Measurements from ENCODE around the gene TCF7L2.

Gene TCF7L2

GRCh38 chr10:113041324-113041723 is 91.3 kb downstream of the TCF7L2 start:
- CTCF ChIA-PET, result interaction anchor here (1.2 kb wide), 1 partner anchor 51 kb away, joined by 3 read pairs; no protein-coding TSS in a partner anchor

DNA sequence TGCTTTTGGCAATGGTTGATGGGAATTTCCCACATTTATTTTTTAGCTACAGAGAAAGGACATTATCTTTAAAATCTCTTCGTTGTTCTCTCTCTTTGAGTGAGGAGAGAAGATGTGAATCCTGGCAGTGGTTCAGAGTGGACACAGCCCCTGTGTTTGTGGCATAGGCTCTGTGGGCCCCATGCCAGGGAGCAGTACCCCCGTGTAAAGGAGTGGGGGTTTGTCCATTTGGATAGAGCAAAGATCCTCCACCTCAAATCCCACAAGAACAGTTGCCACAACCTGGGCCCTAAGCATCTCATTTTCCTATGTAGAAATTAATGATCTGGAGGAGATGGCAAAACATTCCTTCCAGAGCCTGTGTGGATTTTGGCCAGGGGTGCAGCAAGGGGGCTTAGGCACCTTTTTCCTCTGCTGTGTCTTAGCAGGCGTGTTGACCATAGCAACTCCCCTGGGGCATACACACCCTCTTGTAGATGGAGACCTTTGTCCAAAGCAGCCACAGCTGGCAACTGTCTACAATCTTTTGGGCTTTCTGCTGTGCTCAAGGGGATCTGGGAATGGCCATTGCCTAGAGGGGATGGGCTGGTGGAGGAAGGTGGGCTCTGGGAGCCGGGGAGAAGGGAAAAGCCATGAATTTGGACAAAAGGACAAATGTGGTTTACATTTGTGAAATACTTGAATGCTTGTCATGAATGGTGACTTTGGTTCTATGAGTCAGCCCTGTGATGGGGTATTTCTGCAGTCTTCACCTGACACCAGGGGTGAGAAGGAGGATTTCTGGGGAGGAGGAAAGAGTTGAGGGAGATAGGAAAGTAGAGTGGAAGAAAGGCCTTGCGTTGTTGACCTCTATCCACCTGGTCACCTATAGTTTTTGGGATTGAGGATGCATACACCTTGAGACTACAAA is 92.0 kb downstream of the TCF7L2 start:
- Mint-ChIP-seq H3K4me3 (no peak overlapping the region), H3K36me3 (no peaks in the 10 kb centered on the region), H3K27ac (no peak overlapping the region), H3K9me3 (no peaks in the 10 kb centered on the region), H3K27me3 (peaks cover 32% of the 10 kb centered on the region), H3K4me1 (no peaks in the 10 kb centered on the region)
- DNase-seq, result no peak
- CTCF ChIA-PET, result no interaction called here

More at GRCh38 chr10:113041324-113041723, 91.3 kb downstream of the TCF7L2 start:
- peaks cover 32% of the 10 kb centered on the region for H3K27me3 Mint-ChIP-seq
- no peaks in the 10 kb centered on the region for H3K4me1 Mint-ChIP-seq
- no peak overlapping the region for H3K4me3 Mint-ChIP-seq
- no peaks in the 10 kb centered on the region for H3K9me3 Mint-ChIP-seq
- no peaks in the 10 kb centered on the region for H3K36me3 Mint-ChIP-seq
- no peak for DNase-seq
- H3K27ac Mint-ChIP-seq, result no peak overlapping the region

DNA sequence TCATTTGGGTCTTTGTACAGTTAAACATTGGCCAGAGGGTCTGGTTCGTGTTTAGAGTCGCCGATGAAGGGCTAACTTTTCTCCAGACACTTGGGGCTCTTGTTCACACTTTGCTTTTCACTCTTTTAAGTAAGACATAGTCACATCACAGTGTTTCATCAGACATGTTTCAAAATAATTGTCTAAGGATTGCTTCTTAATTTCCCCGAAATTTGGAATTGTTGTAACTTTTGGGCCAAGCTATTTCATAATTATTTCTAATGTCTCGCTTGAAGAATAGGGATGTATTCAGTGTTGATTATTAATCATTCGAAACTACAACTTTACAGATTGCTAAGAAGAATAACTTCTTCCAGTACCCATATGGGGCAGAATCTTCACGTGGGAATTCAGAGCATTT is 92.8 kb downstream of the TCF7L2 start:
- no peaks in the 10 kb centered on the region for H3K36me3 Mint-ChIP-seq
- DNase-seq, result no peak
- H3K27me3 Mint-ChIP-seq, result peaks cover 35% of the 10 kb centered on the region
- no peaks in the 10 kb centered on the region for H3K9me3 Mint-ChIP-seq
- no peaks in the 10 kb centered on the region for H3K4me1 Mint-ChIP-seq
- no peak overlapping the region for H3K27ac Mint-ChIP-seq
- CTCF ChIA-PET, result no interaction called here
- no peak overlapping the region for H3K4me3 Mint-ChIP-seq

GRCh38 chr10:113044016-113044755 is 94.1 kb downstream of the TCF7L2 start:
- H3K36me3 Mint-ChIP-seq, result peaks cover under 1% of the 10 kb centered on the region
- no peak overlapping the region for H3K4me3 Mint-ChIP-seq
- H3K27me3 Mint-ChIP-seq, result peaks cover 36% of the 10 kb centered on the region
- CTCF ChIA-PET, result no interaction called here
- no peaks in the 10 kb centered on the region for H3K4me1 Mint-ChIP-seq
- no peak overlapping the region for H3K27ac Mint-ChIP-seq
- DNase-seq, result no peak
- H3K9me3 Mint-ChIP-seq, result peaks cover 2% of the 10 kb centered on the region

DNA sequence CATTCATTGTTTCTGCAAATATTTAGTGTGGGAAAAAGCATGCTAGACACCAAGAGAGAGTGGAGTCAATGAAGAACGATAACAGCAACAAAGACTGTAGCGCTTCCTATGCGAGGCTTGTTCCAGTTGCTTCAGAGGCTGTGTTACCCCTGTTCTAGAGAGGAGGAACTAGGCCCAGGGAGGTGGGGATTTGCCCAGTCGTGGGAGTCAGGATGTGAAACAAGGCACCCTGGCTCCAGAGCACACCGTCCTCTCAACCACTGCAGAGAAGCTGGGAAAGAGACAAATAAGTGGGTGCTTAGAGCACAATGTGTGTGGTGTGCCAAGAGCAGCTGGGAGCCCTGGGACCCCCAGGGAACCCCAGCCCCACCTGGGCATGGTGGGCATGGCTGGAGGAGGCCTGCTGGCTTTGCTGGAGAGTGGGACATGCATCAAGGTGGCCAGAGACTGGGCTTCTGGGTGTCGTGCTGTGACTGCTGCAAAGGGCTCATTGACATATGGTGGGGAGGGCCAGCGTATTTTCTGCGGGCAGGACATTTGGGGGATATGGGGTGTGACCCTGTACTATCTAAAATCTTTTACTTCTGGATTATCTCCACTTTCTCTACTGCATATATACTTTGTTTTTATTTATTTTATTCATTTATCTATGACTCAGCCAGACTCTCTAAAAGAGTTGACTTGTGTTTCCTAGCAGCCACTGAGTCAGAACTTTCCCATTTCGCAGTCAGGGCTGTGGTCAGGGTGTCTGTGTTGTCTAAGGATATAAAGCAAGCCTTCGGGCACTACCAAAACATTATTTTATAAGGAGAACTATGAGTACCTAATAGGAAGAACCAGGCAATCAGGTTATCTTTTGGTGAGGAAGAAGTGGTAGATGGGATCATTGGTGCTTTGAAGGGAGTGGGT is 95.4 kb downstream of the TCF7L2 start:
- DNase-seq, result no peak
- Mint-ChIP-seq H3K36me3 (peaks cover 4% of the 10 kb centered on the region), H3K27ac (no peak overlapping the region), H3K4me1 (peaks cover 4% of the 10 kb centered on the region), H3K4me3 (no peak overlapping the region), H3K9me3 (peaks cover 4% of the 10 kb centered on the region), H3K27me3 (peaks cover 47% of the 10 kb centered on the region)
- CTCF ChIA-PET, result no interaction called here

DNA sequence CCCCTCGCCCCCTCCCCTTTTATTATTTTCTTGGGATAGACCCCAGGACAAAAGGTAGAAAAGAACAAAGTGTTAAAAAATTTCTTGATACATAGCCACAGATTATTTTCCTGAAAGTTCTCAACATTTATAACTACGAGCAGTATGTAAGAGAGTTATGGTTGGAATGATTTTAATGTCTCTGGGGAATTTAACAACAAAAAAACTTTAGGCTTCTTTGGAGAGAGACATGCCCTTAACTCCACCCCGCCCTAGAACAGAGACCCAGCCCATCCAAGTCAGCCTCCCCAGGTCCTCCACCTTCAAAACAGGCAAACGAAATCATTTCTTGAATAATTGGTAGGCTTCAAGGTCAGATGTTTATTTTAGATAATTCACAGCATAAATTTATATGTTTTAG is 97.1 kb downstream of the TCF7L2 start:
- H3K4me1 Mint-ChIP-seq, result peaks cover 18% of the 10 kb centered on the region
- H3K27ac Mint-ChIP-seq, result no peak overlapping the region
- peaks cover 4% of the 10 kb centered on the region for H3K36me3 Mint-ChIP-seq
- CTCF ChIA-PET, result no interaction called here
- DNase-seq, result no peak
- H3K4me3 Mint-ChIP-seq, result no peak overlapping the region
- peaks cover 45% of the 10 kb centered on the region for H3K27me3 Mint-ChIP-seq
- peaks cover 4% of the 10 kb centered on the region for H3K9me3 Mint-ChIP-seq

GRCh38 chr10:113047605-113047962 is 97.5 kb downstream of the TCF7L2 start:
- no peak overlapping the region for H3K4me3 Mint-ChIP-seq
- no peak overlapping the region for H3K27ac Mint-ChIP-seq
- CTCF ChIA-PET, result no interaction called here
- H3K4me1 Mint-ChIP-seq, result peaks cover 19% of the 10 kb centered on the region
- peaks cover 4% of the 10 kb centered on the region for H3K36me3 Mint-ChIP-seq
- H3K9me3 Mint-ChIP-seq, result peaks cover 4% of the 10 kb centered on the region
- DNase-seq, result no peak
- H3K27me3 Mint-ChIP-seq, result peaks cover 45% of the 10 kb centered on the region

GRCh38 chr10:113047963-113048781 is 98.1 kb downstream of the TCF7L2 start:
- Mint-ChIP-seq H3K36me3 (peaks cover 4% of the 10 kb centered on the region), H3K9me3 (peaks cover 4% of the 10 kb centered on the region), H3K4me1 (peaks cover 19% of the 10 kb centered on the region), H3K4me3 (no peak overlapping the region), H3K27ac (no peak overlapping the region), H3K27me3 (peaks cover 51% of the 10 kb centered on the region)
- no peak for DNase-seq
- CTCF ChIA-PET, result no interaction called here

GRCh38 chr10:113049881-113050280 is 99.8 kb downstream of the TCF7L2 start:
- no peak for DNase-seq
- Mint-ChIP-seq H3K4me1 (peaks cover 19% of the 10 kb centered on the region), H3K9me3 (peaks cover 4% of the 10 kb centered on the region), H3K36me3 (peaks cover 4% of the 10 kb centered on the region), H3K27ac (no peak overlapping the region), H3K27me3 (peaks cover 51% of the 10 kb centered on the region), H3K4me3 (no peak overlapping the region)
- CTCF ChIA-PET, result no interaction called here

DNA sequence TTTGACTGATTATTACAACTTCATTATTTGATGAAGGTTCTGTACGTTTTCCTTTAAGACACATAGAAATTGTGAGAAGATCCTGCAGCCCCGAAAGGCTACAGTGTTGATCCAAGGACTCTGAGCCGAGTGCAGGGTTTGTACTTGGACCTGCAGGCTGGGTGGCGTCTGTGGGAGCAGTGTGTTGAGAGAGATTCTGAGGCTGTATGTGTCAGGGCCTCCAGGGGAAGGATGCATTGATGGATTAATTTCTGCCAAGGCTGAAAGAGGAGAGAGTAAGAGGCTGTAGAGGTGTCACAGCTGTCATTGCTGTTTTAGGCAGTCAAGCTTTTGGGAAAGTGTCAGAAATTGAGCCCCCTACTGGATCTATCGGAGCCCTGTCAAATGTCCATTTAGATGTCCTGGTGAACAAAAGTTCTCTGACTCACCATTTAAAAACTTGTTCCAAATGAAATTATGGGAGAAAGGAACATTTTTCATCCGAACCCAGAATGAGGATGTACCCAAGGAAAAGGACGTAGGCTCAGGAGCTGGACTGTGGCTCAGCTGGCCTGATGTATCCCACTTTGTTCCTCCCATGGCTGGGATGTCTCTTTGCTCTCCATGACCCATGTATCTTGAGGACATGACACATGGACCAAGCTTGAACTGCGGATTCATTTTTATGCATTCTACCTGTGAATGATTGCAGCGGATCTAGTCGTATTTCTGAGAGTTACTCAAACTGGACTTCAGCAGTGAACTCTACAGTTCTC is 102.2 kb downstream of the TCF7L2 start:
- Mint-ChIP-seq H3K36me3 (peaks cover 4% of the 10 kb centered on the region), H3K4me1 (peaks cover 19% of the 10 kb centered on the region), H3K4me3 (no peak overlapping the region), H3K27ac (no peak overlapping the region), H3K27me3 (peaks cover 52% of the 10 kb centered on the region), H3K9me3 (peaks cover 4% of the 10 kb centered on the region)
- no peak for DNase-seq
- CTCF ChIA-PET, result no interaction called here

DNA sequence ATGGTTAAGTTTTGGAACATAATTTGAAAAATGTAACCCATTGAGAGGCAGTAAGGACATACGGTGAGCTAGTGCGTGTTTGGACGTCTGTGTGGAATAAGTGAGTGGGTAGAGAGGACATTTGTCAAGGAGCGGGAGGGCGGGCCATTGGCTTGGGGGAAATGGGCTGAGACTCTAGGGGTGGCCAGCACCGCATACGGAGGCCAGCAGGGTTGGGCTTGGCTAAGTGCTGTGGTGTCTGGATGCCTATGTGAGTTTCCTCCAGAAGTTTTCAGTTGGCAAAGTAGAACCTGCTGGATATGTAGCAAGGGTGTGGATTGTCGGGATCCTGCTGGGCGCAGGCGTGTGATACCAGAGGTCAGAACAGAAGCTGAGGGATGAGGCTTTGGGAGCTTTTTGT is 103.0 kb downstream of the TCF7L2 start:
- Mint-ChIP-seq H3K4me1 (peaks cover 19% of the 10 kb centered on the region), H3K27ac (no peak overlapping the region), H3K36me3 (peaks cover 4% of the 10 kb centered on the region), H3K9me3 (peaks cover 4% of the 10 kb centered on the region), H3K4me3 (no peak overlapping the region), H3K27me3 (peaks cover 48% of the 10 kb centered on the region)
- CTCF ChIA-PET, result no interaction called here
- no peak for DNase-seq

GRCh38 chr10:113053881-113054280 is 103.8 kb downstream of the TCF7L2 start:
- H3K36me3 Mint-ChIP-seq, result peaks cover 4% of the 10 kb centered on the region
- CTCF ChIA-PET, result no interaction called here
- H3K4me1 Mint-ChIP-seq, result peaks cover 19% of the 10 kb centered on the region
- no peak for DNase-seq
- H3K9me3 Mint-ChIP-seq, result peaks cover 4% of the 10 kb centered on the region
- no peak overlapping the region for H3K4me3 Mint-ChIP-seq
- H3K27me3 Mint-ChIP-seq, result peaks cover 48% of the 10 kb centered on the region
- H3K27ac Mint-ChIP-seq, result no peak overlapping the region

- Mint-ChIP-seq H3K4me3 (no peak overlapping the region), H3K27ac (no peak overlapping the region), H3K27me3 (peaks cover 34% of the 10 kb centered on the region), H3K4me1 (peaks cover 14% of the 10 kb centered on the region), H3K36me3 (no peaks in the 10 kb centered on the region), H3K9me3 (no peaks in the 10 kb centered on the region)
- CTCF ChIA-PET, result no interaction called here
- DNase-seq, result no peak
These were observed 105.4 kb downstream of the TCF7L2 start for GRCh38 chr10:113055458-113055857.
